Caco-2 (cell line): Measurements from ENCODE around the gene HAVCR1. TPM values are rescaled to one million over a fixed set of nuclear protein-coding genes. Genes with fewer than 3 reads are reported as not detected.
A peak's percentile ranks its signal among the peaks of the same experiment; 100 is the strongest.

Source experiments
- BruUV-seq: library from RNA; stranded (reverse); fragments of 400-500 nt; replicated peaks from 2 replicates; lab custom pipeline; 2021; lab: Mats Ljungman, UMichigan
- CTCF ChIA-PET: fragments of 300-600 bp; sonication (Branson Sonifier 250); formaldehyde crosslinking; loops from one replicate; lab custom pipeline; 2022; ENCODE audit warnings: antibody characterized with exemption; lab: Charles Lee
- POLR2A ChIA-PET: fragments of 300-600 bp; sonication (Branson Sonifier 250); formaldehyde crosslinking; loops from one replicate; lab custom pipeline; 2022; ENCODE audit warnings: antibody characterized with exemption; lab: Charles Lee
- DNase-seq, 2 experiments: peaks; one replicate each; pipeline versions ENCODE4 v3.0.0 to v3.0.0-alpha.2; 2020 to 2022
- H3K27me3 ChIP-seq: replicated peaks from 2 replicates; pipeline ENCODE4 v1.6.0; 2011; ENCODE audit warnings: low read length; ENCODE audit not compliant: control insufficient read depth, insufficient read depth
- H3K36me3 ChIP-seq: 2 replicates; pipeline ENCODE4 v1.5.1; 2011; ENCODE audit warnings: low read length; ENCODE audit not compliant: control insufficient read depth, insufficient read depth
- H3K4me1 ChIP-seq: fragments of 250-450 bp; sonication (Bioruptor Pico); 2 replicates; pipeline ENCODE4 v1.5.1; 2020; ENCODE audit warnings: mild to moderate bottlenecking
- H3K4me3 ChIP-seq: 2 replicates; pipeline ENCODE4 v1.5.1; 2011; ENCODE audit warnings: low read depth, mild to moderate bottlenecking, control low read depth, low read length
- H3K9me3 ChIP-seq: fragments of 250-450 bp; sonication (Bioruptor Pico); 2 replicates; pipeline ENCODE4 v1.5.1; 2020; ENCODE audit warnings: mild to moderate bottlenecking, moderate library complexity
- H3K27ac Mint-ChIP-seq: one replicate; pipeline ENCODE4 v1.8.0; 2022; ENCODE audit warnings: mixed read lengths; ENCODE audit not compliant: unreplicated experiment
- H3K27me3 Mint-ChIP-seq: one replicate; pipeline ENCODE4 v1.8.0; 2022; ENCODE audit warnings: mixed read lengths; ENCODE audit not compliant: insufficient read depth, unreplicated experiment
- H3K36me3 Mint-ChIP-seq: one replicate; pipeline ENCODE4 v1.8.0; 2022; ENCODE audit warnings: mild to moderate bottlenecking, mixed read lengths; ENCODE audit not compliant: insufficient read depth, unreplicated experiment
- H3K4me1 Mint-ChIP-seq: one replicate; pipeline ENCODE4 v1.8.0; 2022; ENCODE audit warnings: low read depth, mixed read lengths; ENCODE audit not compliant: unreplicated experiment
- H3K4me3 Mint-ChIP-seq: one replicate; pipeline ENCODE4 v1.8.0; 2022; ENCODE audit warnings: mild to moderate bottlenecking, moderate library complexity, mixed read lengths; ENCODE audit not compliant: unreplicated experiment
- H3K9me3 Mint-ChIP-seq: one replicate; pipeline ENCODE4 v1.8.0; 2022; ENCODE audit warnings: mixed read lengths; ENCODE audit not compliant: unreplicated experiment
- CTCF ChIP-seq, 2 experiments: fragments of 200-600 bp in 1 of 2; IDR thresholded peaks; 1 replicate in 1 of 2; 2 replicates in 1 of 2; pipeline versions ENCODE4 v1.5.1 to v1.8.0; 2011 to 2022; ENCODE audit warnings: antibody characterized with exemption in 1 of 2, control low read depth in 1 of 2, inconsistent platforms in 1 of 2, low read depth in 1 of 2, low read length in 1 of 2, mild to moderate bottlenecking in 1 of 2, moderate library complexity in 1 of 2; ENCODE audit not compliant: insufficient read depth in 1 of 2, severe bottlenecking in 1 of 2, unreplicated experiment in 1 of 2
- intact Hi-C: fragments of 100-400 bp; cut with micrococcal nuclease; formaldehyde crosslinking; loops from one replicate; pipeline ENCODE4 v1.10.0; 2022; ENCODE audit not compliant: unreplicated experiment
- total RNA-seq: library from RNA; stranded (reverse); gene quantifications from 2 replicates; pipeline ENCODE4 v1.2.3, GENCODE V29; 2022

HAVCR1 gene
- total RNA-seq, 1 experiment from 2014 or later = 144 TPM

GRCh38 chr5:157068785-157069184, 9.9 kb upstream of the HAVCR1 start:
- intact Hi-C loops = no loop called here
- ChIA-PET POLR2A (no interaction called here), CTCF (interaction anchor here (1.8 kb wide), 1 partner anchor 63 kb away, joined by 3 read pairs; no protein-coding TSS in a partner anchor)
- peaks cover 35% of the 10 kb centered on the region for H3K4me1 Mint-ChIP-seq
- no peaks in the 10 kb centered on the region for H3K27me3 ChIP-seq
- H3K27ac Mint-ChIP-seq = peak overlapping the region; percentile 37
- H3K4me3 ChIP-seq = no peak overlapping the region
- DNase-seq = no peak
- peaks cover 53% of the 10 kb centered on the region for H3K4me1 ChIP-seq
- H3K4me3 Mint-ChIP-seq = no peak overlapping the region
- TF ChIP-seq CTCF (IDR thresholded peaks at IDR 0.05; ENCODE audit: insufficient read depth in 1 of 2, low read depth in 1 of 2, low read length in 1 of 2, severe bottlenecking in 1 of 2, unreplicated experiment in 1 of 2) = no peak
- no peaks in the 10 kb centered on the region for H3K27me3 Mint-ChIP-seq
- H3K36me3 Mint-ChIP-seq = no peaks in the 10 kb centered on the region
- H3K9me3 ChIP-seq = 0 out of 2 replicates have a peak, but pooled peaks cover 4% of the 10 kb centered on the region
- H3K9me3 Mint-ChIP-seq = no peaks in the 10 kb centered on the region
- BruUV-seq = no TSS peak
- peaks cover 1% of the 10 kb centered on the region; the same call in 1 of the 2 replicates for H3K36me3 ChIP-seq

- no peak for TF ChIP-seq CTCF (IDR thresholded peaks at IDR 0.05; ENCODE audit: insufficient read depth in 1 of 2, low read depth in 1 of 2, low read length in 1 of 2, severe bottlenecking in 1 of 2, unreplicated experiment in 1 of 2)
- no peak overlapping the region for H3K4me3 Mint-ChIP-seq
- POLR2A ChIA-PET = no interaction called here
- peaks cover 1% of the 10 kb centered on the region; the same call in 1 of the 2 replicates for H3K36me3 ChIP-seq
- no peak overlapping the region for H3K27ac Mint-ChIP-seq
- no peak for DNase-seq
- no peaks in the 10 kb centered on the region for H3K27me3 Mint-ChIP-seq
- H3K4me1 Mint-ChIP-seq = peaks cover 39% of the 10 kb centered on the region
- 0 out of 2 replicates have a peak, but pooled peaks cover 4% of the 10 kb centered on the region for H3K9me3 ChIP-seq
- no TSS peak for BruUV-seq
- no peaks in the 10 kb centered on the region for H3K9me3 Mint-ChIP-seq
- H3K27me3 ChIP-seq = no peaks in the 10 kb centered on the region
- H3K4me3 ChIP-seq = no peak overlapping the region
- intact Hi-C loops = no loop called here
- CTCF ChIA-PET = interaction anchor here (1.8 kb wide), 1 partner anchor 64 kb away, joined by 3 read pairs; no protein-coding TSS in a partner anchor
- no peaks in the 10 kb centered on the region for H3K36me3 Mint-ChIP-seq
- peaks cover 57% of the 10 kb centered on the region for H3K4me1 ChIP-seq
Observed at GRCh38 chr5:157068339-157068738, 9.4 kb upstream of the HAVCR1 start.

GRCh38 chr5:157067005-157067404, 8.1 kb upstream of the HAVCR1 start:
- ChIA-PET CTCF (interaction anchor here (1.4 to 1.8 kb wide), 2 partner anchors 21 to 65 kb away, joined by 3 read pairs; no protein-coding TSS in a partner anchor), POLR2A (interaction anchor here (0.6 kb wide), 1 partner anchor 20 kb away, joined by 3 read pairs; no protein-coding TSS in a partner anchor)
- no peak overlapping the region for H3K4me3 Mint-ChIP-seq
- H3K9me3 Mint-ChIP-seq = no peaks in the 10 kb centered on the region
- H3K27me3 Mint-ChIP-seq = no peaks in the 10 kb centered on the region
- no peak overlapping the region for H3K4me3 ChIP-seq
- no peaks in the 10 kb centered on the region for H3K36me3 Mint-ChIP-seq
- H3K4me1 ChIP-seq = peaks cover 56% of the 10 kb centered on the region
- H3K27ac Mint-ChIP-seq = peak overlapping the region; percentile 62
- TF ChIP-seq CTCF (IDR thresholded peaks at IDR 0.05; ENCODE audit: insufficient read depth in 1 of 2, low read depth in 1 of 2, low read length in 1 of 2, severe bottlenecking in 1 of 2, unreplicated experiment in 1 of 2) = no peak
- peaks cover 1% of the 10 kb centered on the region; the same call in 1 of the 2 replicates for H3K36me3 ChIP-seq
- H3K27me3 ChIP-seq = no peaks in the 10 kb centered on the region
- H3K4me1 Mint-ChIP-seq = peaks cover 47% of the 10 kb centered on the region
- intact Hi-C loops = loop anchor here (1.0 kb wide), 2 partner anchors 33 to 231 kb away; no protein-coding TSS in a partner anchor
- DNase-seq = peak in 1 of 2 experiments; percentile 55
- no TSS peak for BruUV-seq
- 0 out of 2 replicates have a peak, but pooled peaks cover 4% of the 10 kb centered on the region for H3K9me3 ChIP-seq
